A549 (cell line): ENCODE measurements around the gene RNF186.

Source experiments
- CTCF ChIP-seq: fragments of >200 bp; sonication (Bioruptor Twin); formaldehyde crosslinking; IDR thresholded peaks from 3 replicates; pipeline ENCODE4 v1.5.1; 2016
- ESRRA ChIP-seq: fragments of 150-350 bp; IDR thresholded peaks from 2 replicates; pipeline ENCODE4 v1.6.1; 2014; ENCODE audit warnings: mild to moderate bottlenecking, low read length, borderline replicate concordance
- NPAS2 ChIP-seq: fragments of 250-450 bp; sonication (Bioruptor Pico); IDR thresholded peaks from 2 replicates; pipeline ENCODE4 v1.8.0; 2022; ENCODE audit warnings: mild to moderate bottlenecking, moderate library complexity, borderline replicate concordance
- NR3C1 ChIP-seq: fragments of >200 bp; sonication (Bioruptor Twin); formaldehyde crosslinking; IDR thresholded peaks from 3 replicates; pipeline ENCODE4 v1.6.1; 2017
- POLR2A ChIP-seq: IDR thresholded peaks from 2 replicates; pipeline ENCODE4 v1.6.1; 2012; ENCODE audit warnings: mild to moderate bottlenecking, low read length
- RFX5 ChIP-seq: fragments of 450-650 bp; IDR thresholded peaks from 2 replicates; pipeline ENCODE4 v1.7.1; 2014; ENCODE audit warnings: antibody characterized with exemption, mild to moderate bottlenecking, moderate library complexity
- TF ChIP-seq, protein P1 (sequence below): IDR thresholded peaks from 2 replicates; pipeline ENCODE4 v1.6.1; 2012

- no peak for TF ChIP-seq CTCF
- no peak for TF ChIP-seq NR3C1
- TF ChIP-seq, protein P1, sequence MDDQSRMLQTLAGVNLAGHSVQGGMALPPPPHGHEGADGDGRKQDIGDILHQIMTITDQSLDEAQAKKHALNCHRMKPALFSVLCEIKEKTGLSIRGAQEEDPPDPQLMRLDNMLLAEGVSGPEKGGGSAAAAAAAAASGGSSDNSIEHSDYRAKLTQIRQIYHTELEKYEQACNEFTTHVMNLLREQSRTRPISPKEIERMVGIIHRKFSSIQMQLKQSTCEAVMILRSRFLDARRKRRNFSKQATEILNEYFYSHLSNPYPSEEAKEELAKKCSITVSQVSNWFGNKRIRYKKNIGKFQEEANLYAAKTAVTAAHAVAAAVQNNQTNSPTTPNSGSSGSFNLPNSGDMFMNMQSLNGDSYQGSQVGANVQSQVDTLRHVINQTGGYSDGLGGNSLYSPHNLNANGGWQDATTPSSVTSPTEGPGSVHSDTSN, result no peak
- TF ChIP-seq ESRRA, result no peak
- TF ChIP-seq POLR2A, result no peak
- no peak for TF ChIP-seq NPAS2 (CRISPR knock-in tag)
- TF ChIP-seq RFX5, result no peak
These were observed 20.5 kb upstream of the RNF186 start for GRCh38 chr1:19835578-19835977.
